Measurements from ENCODE around the gene GALNT3.

- no peak for TF ChIP-seq ZNF274 (IDR thresholded peaks at IDR 0.05; ENCODE audit: low read depth, low read length)
- TF ChIP-seq YY1 (IDR thresholded peaks at IDR 0.05; ENCODE audit: insufficient read depth, insufficient read length): no peak
Observed at GRCh38 chr2:165773684-165774083, 20.4 kb downstream of the GALNT3 start.
